DMS153 treated with DMSO at 0.1 percent for 48 hours (cell line): Measurements from ENCODE around the gene BFAR.
"Not testable (repeated sequence)": the region's sequence is repeated elsewhere in the genome, so short reads cannot be mapped to it uniquely, and the experiment has no call there.

ENCODE experiments used
- DNase-seq: peaks from one replicate; lab custom pipeline; 2025; ENCODE audit not compliant: unreplicated experiment; lab: John Stamatoyannopoulos, UW

The BFAR gene

GRCh38 chr16:14635395-14636165, 2.8 kb downstream of the BFAR start:
- no peak for DNase-seq

DNA sequence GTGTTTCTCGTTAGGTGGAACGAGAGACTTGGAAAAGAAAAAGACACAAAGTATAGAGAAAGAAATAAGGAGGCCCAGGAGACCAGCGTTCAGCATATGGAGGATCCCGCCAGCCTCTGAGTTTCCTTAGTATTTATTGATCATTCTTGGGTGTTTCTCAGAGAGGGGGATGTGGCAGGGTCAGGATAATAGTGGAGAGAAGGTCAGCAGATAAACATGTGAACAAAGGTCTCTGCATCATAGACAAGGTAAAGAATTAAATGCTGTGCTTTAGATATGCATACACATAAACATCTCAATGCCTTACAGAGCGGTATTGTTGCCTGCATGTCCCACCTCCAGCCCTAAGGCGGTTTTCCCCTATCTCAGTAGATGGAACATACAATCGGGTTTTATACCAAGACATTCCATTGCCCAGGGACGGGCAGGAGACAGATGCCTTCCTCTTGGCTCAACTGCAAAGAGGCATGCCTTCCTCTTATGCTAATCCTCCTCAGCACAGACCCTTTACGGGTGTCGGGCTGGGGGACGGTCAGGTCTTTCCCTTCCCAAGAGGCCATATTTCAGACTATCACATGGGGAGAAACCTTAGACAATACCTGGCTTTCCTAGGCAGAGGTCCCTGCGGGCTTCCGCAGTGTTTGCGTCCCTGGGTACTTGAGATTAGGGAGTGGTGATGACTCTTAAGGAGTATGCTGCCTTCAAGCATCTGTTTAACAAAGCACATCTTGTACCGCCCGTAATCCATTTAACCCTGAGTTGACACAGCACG, 3.6 kb downstream of the BFAR start:
- DNase-seq, result not testable (repeated sequence)

DNA sequence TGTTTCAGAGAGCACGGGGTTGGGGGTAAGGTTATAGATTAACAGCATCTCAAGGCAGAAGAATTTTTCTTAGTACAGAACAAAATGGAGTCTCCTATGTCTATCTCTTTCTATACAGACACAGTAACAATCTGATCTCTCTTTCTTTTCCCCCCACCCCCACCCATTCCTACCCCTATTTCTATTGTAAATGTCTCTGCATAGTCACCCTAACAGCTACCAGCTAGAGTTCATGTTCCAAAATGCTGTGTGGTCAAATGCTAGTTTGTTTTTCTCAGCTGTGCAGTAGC, 4.1 kb downstream of the BFAR start:
- not testable (repeated sequence) for DNase-seq

- no peak for DNase-seq
These were observed 7.8 kb downstream of the BFAR start for GRCh38 chr16:14640538-14640937.

- no peak for DNase-seq
These were observed 8.5 kb downstream of the BFAR start for GRCh38 chr16:14641206-14641605.

- no peak for DNase-seq
These were observed 9.2 kb downstream of the BFAR start for GRCh38 chr16:14641926-14642325.

DNA sequence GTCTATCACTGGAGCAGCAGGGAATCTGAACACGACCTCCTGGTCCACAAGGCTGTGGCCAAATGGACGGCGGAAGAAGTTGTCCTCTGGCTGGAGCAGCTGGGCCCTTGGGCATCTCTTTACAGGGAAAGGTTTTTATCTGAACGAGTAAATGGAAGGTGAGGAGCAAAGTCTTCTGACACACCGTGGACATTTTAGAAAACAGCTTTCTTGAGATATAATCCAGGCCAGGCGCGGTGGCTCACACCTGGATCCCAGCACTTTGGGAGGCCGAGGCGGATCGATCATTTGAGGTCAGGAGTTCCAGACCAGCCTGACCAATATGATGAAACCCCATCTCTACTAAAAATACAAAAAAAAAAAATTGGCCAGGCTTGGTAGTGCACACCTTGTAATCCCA, 17.1 kb downstream of the BFAR start:
- DNase-seq, result no peak

GRCh38 chr16:14650629-14651028, 17.9 kb downstream of the BFAR start:
- no peak for DNase-seq

DNA sequence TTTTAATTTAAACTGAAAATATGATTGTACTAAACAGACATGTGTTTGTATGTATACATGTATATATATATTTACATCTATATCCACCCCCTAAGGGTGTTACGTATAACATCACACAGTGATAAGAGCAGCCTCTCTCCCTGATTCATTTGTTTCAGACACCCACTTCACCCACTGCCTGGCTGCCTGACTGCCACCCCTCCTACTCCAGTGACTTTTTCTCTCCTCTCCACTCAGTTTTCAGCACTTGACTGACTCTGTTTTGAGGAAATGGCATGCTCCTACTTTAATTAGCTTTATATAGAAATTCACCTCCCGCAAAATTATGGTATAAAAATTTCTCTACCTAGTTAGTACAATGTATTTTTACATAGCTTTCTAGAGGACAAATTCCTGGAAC, 20.0 kb downstream of the BFAR start:
- DNase-seq, result no peak

DNA sequence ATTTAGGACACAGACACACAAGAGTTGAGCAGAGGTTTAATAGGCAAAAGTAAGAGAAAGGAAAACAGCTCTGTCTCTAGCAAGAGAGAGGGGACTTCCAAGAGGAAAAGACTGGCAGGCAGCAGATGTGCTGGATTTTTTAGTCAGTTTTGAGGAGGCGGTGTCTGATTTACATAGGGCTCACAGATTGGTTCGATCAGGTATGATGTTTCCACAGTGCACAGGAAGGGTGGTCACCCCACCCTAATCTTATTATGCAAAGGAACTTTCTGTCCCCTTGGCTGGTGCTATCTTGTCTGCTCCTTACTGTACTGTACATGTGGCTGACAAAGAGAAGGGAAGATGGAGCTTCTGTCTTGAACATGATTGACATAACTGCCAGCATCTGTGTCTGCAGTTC, 25.3 kb downstream of the BFAR start:
- no peak for DNase-seq

DNA sequence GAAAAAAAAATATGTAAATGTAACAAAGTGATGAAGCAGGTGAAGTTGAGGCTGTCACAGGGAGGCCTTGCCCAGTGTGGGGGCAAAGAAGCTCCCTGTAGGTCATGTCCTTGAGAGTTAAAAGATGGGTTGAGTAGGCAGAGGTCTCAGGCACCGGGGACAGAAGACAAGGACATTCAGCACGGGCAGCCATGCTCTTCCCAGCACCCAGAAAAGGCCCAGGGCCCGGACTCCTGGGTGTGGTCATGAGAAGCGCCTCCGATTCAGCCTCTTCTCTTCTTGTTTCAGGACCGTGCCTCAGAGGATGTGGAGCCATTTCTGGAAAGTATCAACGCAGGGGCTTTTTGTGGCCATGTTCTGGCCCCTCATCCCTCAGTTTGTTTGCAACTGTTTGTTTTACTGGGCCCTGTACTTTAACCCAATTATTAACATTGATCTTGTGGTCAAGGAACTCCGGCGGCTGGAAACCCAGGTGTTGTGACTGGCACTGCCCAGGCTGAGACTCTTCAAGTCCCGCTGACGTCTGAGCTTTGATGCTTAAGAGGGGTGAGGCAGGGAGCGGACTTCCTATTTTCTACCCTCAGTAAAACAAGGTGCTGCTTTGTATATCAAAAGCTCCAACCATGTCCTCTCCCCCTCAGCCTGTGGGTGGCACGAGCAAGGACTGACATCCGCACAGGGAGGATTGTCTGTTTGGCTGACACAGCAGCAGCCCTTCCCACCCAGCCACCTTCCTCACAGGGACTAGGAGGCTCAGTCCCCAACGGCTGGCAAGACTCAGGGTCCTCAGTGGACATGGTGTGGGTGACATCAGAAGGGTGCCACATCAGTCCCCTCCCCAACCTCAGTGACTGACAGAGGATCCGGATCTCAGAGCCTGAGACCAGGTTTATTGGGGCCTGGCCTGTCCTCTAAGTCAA, 34.9 kb downstream of the BFAR start:
- no peak for DNase-seq

- no peak for DNase-seq
These were observed 35.9 kb downstream of the BFAR start for GRCh38 chr16:14668556-14669223.

- no peak for DNase-seq
These were observed 37.0 kb downstream of the BFAR start for GRCh38 chr16:14669776-14670175.

GRCh38 chr16:14672403-14672971, 39.7 kb downstream of the BFAR start:
- no peak for DNase-seq

DNA sequence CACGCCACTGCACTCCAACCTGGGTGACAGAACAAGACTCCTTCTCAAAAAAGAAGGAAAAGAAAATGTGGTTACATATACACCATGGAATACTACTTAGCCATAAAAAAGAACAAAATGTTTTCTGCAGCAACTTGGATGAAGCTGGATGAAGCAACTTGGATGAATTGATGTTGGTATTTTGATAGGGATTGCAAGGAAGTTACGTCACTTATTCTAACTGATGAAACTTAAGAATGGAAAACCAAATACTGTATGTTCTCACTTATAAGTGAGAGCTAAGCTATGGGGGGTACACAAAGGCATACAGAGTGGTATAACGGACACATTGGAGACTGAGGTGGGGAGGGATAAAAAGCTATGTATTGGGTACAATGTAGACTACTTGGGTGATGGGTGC, 43.9 kb downstream of the BFAR start:
- no peak for DNase-seq

DNA sequence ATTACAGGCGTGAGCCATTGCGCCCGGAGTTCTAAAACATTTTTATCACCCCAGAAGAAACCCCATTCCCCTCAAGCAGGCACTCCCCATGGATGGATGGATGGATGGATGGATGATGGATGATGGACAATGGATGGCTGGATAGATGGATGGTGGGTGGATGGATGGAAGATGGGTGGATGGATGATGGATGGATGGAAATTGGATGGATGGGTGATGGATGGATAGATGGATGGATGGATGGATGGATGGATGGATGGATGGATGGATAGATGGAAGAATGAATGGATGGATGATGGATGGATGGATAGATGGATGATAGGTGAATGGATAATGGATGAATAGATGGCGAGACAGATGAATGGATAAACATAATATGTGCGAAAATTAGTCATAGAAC, 44.9 kb downstream of the BFAR start:
- DNase-seq, result no peak

GRCh38 chr16:14678748-14679497, 46.2 kb downstream of the BFAR start:
- DNase-seq, result no peak

GRCh38 chr16:14680396-14680795, 47.6 kb downstream of the BFAR start:
- not testable (repeated sequence) for DNase-seq

- no peak for DNase-seq
These were observed 48.4 kb downstream of the BFAR start for GRCh38 chr16:14681115-14681514.

DNA sequence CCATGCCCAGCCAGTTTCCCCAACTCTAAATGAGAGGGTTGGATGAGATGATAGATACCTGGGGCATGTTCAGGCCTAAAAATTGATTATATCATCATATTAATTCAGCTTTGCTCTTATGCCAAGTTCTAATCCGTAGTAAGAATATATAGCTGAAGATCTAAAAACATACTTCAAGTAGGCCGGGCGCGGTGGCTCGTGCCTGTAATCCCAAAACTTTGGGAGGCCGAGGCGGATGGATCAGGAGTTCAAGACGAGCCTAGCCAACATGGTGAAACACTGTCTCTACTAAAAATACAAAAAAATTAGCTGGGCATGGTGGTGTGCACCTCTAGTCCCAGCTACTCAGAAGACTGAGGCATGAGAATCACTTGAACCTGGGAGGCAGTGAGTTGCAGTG, 49.4 kb downstream of the BFAR start:
- DNase-seq, result no peak
